Liver (tissue), 9 donors: Measurements from ENCODE around the gene VASH2. TPM values are rescaled to one million over a fixed set of nuclear protein-coding genes. Genes with fewer than 3 reads are reported as not detected.

ENCODE experiments used
- DNase-seq: peaks from one replicate; pipeline ENCODE4 v3.0.0-alpha.2; 2017; ENCODE audit warnings: low spot score
- H3K27ac ChIP-seq, 2 donors: one replicate each; pipeline ENCODE4 v1.7.0; 2013; ENCODE audit warnings: inconsistent platforms in 2 of 2, low read length in 2 of 2, control low read depth in 1 of 2, low read depth in 1 of 2, mild to moderate bottlenecking in 1 of 2
- H3K27me3 ChIP-seq, 4 donors: one replicate each; pipeline versions ENCODE4 v1.6.1 to v1.7.0; 2013; ENCODE audit warnings: low read length in 3 of 4, inconsistent platforms in 1 of 4, mild to moderate bottlenecking in 1 of 4, moderate library complexity in 1 of 4; ENCODE audit not compliant: control insufficient read depth in 4 of 4, insufficient read depth in 4 of 4
- H3K36me3 ChIP-seq, 4 donors: one replicate each; pipeline versions ENCODE4 v1.6.1 to v1.7.0; 2013; ENCODE audit warnings: low read length in 3 of 4, mild to moderate bottlenecking in 3 of 4, low read depth in 1 of 4, moderate library complexity in 1 of 4; ENCODE audit not compliant: control insufficient read depth in 4 of 4, insufficient read depth in 3 of 4
- H3K4me1 ChIP-seq, 4 donors: one replicate each; pipeline versions ENCODE4 v1.6.1 to v1.7.0; 2013; ENCODE audit warnings: low read length in 3 of 4, mild to moderate bottlenecking in 3 of 4, moderate library complexity in 1 of 4; ENCODE audit not compliant: control insufficient read depth in 4 of 4, insufficient read depth in 4 of 4
- H3K4me3 ChIP-seq, 3 donors: one replicate each; pipeline versions ENCODE4 v1.6.1 to v1.7.0; 2013; ENCODE audit warnings: low read length in 3 of 3, control low read depth in 1 of 3, low read depth in 1 of 3, mild to moderate bottlenecking in 1 of 3
- H3K9ac ChIP-seq, 2 donors: one replicate each; pipeline ENCODE4 v1.7.0; 2013; ENCODE audit warnings: low read length in 2 of 2, mild to moderate bottlenecking in 2 of 2, moderate library complexity in 2 of 2, control low read depth in 1 of 2, low read depth in 1 of 2
- H3K9me3 ChIP-seq, 4 donors: one replicate each; pipeline versions ENCODE4 v1.6.1 to v1.7.0; 2013; ENCODE audit warnings: low read length in 3 of 4; ENCODE audit not compliant: control insufficient read depth in 4 of 4
- EGR1 ChIP-seq, 2 donors: IDR thresholded peaks; 2 replicates each; pipeline ENCODE4 v1.6.1; 2016 to 2018; ENCODE audit warnings: antibody characterized with exemption in 2 of 2, low read depth in 2 of 2
- FOXA1 ChIP-seq: IDR thresholded peaks from 2 replicates; pipeline ENCODE4 v1.6.1; 2016; ENCODE audit warnings: antibody characterized with exemption
- FOXA2 ChIP-seq: IDR thresholded peaks from 2 replicates; pipeline ENCODE4 v1.6.1; 2016; ENCODE audit warnings: antibody characterized with exemption
- GABPA ChIP-seq, 2 donors: IDR thresholded peaks in 1 of 2; conservative IDR thresholded peaks in 1 of 2; 2 replicates each; pipeline ENCODE4 v1.6.1; 2016; ENCODE audit warnings: antibody characterized with exemption in 2 of 2, mild to moderate bottlenecking in 1 of 2, moderate library complexity in 1 of 2
- HNF4A ChIP-seq, 2 donors: conservative IDR thresholded peaks; 2 replicates each; pipeline ENCODE4 v1.6.1; 2016; ENCODE audit warnings: antibody characterized with exemption in 2 of 2, mild to moderate bottlenecking in 2 of 2
- HNF4G ChIP-seq: IDR thresholded peaks from 2 replicates; pipeline ENCODE4 v1.6.1; 2016; ENCODE audit warnings: antibody characterized with exemption
- JUND ChIP-seq, 2 donors: IDR thresholded peaks; 2 replicates each; pipeline ENCODE4 v1.6.1; 2016; ENCODE audit warnings: antibody characterized with exemption in 2 of 2
- MAX ChIP-seq: IDR thresholded peaks from 2 replicates; pipeline ENCODE4 v1.6.1; 2016; ENCODE audit warnings: antibody characterized with exemption
- NR2F2 ChIP-seq: IDR thresholded peaks from 2 replicates; pipeline ENCODE4 v1.6.1; 2016; ENCODE audit warnings: antibody characterized with exemption
- RAD21 ChIP-seq, 2 donors: IDR thresholded peaks; 2 replicates each; pipeline ENCODE4 v1.6.1; 2016; ENCODE audit warnings: antibody characterized with exemption in 2 of 2, mild to moderate bottlenecking in 2 of 2
- RXRA ChIP-seq, 2 donors: IDR thresholded peaks; 2 replicates each; pipeline ENCODE4 v1.6.1; 2017 to 2018; ENCODE audit warnings: antibody characterized with exemption in 2 of 2, mild to moderate bottlenecking in 1 of 2
- SP1 ChIP-seq: IDR thresholded peaks from 2 replicates; pipeline ENCODE4 v1.6.1; 2018; ENCODE audit warnings: antibody characterized with exemption, mild to moderate bottlenecking
- TAF1 ChIP-seq: conservative IDR thresholded peaks from 2 replicates; pipeline ENCODE4 v1.6.1; 2016; ENCODE audit warnings: antibody characterized with exemption, mild to moderate bottlenecking
- YY1 ChIP-seq: IDR thresholded peaks from 2 replicates; pipeline ENCODE4 v1.6.1; 2016; ENCODE audit warnings: antibody characterized with exemption, mild to moderate bottlenecking
- ZBTB33 ChIP-seq: IDR thresholded peaks from 2 replicates; pipeline ENCODE4 v1.6.1; 2016; ENCODE audit warnings: antibody characterized with exemption
- WGBS: extraction: QIAGEN DNeasy Blood & Tissue Kit; methylation state at CpG from one replicate; pipeline ENCODE4 v1.1.7; 2013; 5-methylcytosine and 5-hydroxymethylcytosine counted together
- polyA plus RNA-seq, 2 donors: library from polyadenylated mRNA; stranded (reverse) in 1 of 2; unstranded in 1 of 2; fragments of 200-250 nt in 1 of 2; fragments of >200 nt in 1 of 2; fragmentation: Nextera tagmentation in 1 of 2; extraction: Ambion mirVana in 1 of 2; gene quantifications; one replicate each; pipeline versions ENCODE4 v1.2.1 to v1.2.3, GENCODE V29; 2013 to 2015
- total RNA-seq, 2 donors: library from RNA; depleted of rRNA; stranded (reverse); fragments of >200 nt; gene quantifications; one replicate each; pipeline ENCODE4 v1.2.3, GENCODE V29; 2014
- TF ChIP-seq, protein P1 (sequence below): fragments of 150-350 bp; IDR thresholded peaks from 2 replicates; pipeline ENCODE4 v1.5.1; 2017; ENCODE audit warnings: improper control_type of control experiment, low read depth, low read length; ENCODE audit not compliant: missing input control
- TF ChIP-seq, protein P2 (sequence below): IDR thresholded peaks from 2 replicates; pipeline ENCODE4 v1.6.1; 2016; ENCODE audit warnings: antibody characterized with exemption, mild to moderate bottlenecking
- TF ChIP-seq, protein P3 (sequence below): IDR thresholded peaks from 2 replicates; pipeline ENCODE4 v1.6.1; 2016; ENCODE audit warnings: antibody characterized with exemption
- donor health status: healthy.
- donor health status: healthy.
- donor health status: healthy.
- donor health status: healthy.
- donor health status: healthy.

The VASH2 gene
- total and polyA plus RNA-seq, 4 donors, result 0.01 to 0.70 (median 0.23) TPM

GRCh38 chr1:212946872-212947271 lies 3.5 kb upstream of the VASH2 start:
- peaks cover 0 to 15% (median 0%) of the 10 kb centered on the region in 4 donors for H3K27me3 ChIP-seq
- DNase-seq, result no peak
- no peak overlapping the region for H3K4me3 ChIP-seq
- H3K36me3 ChIP-seq, result no peaks in the 10 kb centered on the region
- H3K9ac ChIP-seq, result no peak overlapping the region
- H3K27ac ChIP-seq, result no peak overlapping the region
- TF ChIP-seq FOXA2, result no peak
- TF ChIP-seq, protein P1, sequence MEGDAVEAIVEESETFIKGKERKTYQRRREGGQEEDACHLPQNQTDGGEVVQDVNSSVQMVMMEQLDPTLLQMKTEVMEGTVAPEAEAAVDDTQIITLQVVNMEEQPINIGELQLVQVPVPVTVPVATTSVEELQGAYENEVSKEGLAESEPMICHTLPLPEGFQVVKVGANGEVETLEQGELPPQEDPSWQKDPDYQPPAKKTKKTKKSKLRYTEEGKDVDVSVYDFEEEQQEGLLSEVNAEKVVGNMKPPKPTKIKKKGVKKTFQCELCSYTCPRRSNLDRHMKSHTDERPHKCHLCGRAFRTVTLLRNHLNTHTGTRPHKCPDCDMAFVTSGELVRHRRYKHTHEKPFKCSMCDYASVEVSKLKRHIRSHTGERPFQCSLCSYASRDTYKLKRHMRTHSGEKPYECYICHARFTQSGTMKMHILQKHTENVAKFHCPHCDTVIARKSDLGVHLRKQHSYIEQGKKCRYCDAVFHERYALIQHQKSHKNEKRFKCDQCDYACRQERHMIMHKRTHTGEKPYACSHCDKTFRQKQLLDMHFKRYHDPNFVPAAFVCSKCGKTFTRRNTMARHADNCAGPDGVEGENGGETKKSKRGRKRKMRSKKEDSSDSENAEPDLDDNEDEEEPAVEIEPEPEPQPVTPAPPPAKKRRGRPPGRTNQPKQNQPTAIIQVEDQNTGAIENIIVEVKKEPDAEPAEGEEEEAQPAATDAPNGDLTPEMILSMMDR, result no peak
- TF ChIP-seq JUND (IDR thresholded peaks at IDR 0.05), result no peak
- no peak for TF ChIP-seq NR2F2
- no peak for TF ChIP-seq TAF1
- no peaks in the 10 kb centered on the region for H3K9me3 ChIP-seq
- peaks cover 3 to 18% (median 9%) of the 10 kb centered on the region in 4 donors for H3K4me1 ChIP-seq

DNA sequence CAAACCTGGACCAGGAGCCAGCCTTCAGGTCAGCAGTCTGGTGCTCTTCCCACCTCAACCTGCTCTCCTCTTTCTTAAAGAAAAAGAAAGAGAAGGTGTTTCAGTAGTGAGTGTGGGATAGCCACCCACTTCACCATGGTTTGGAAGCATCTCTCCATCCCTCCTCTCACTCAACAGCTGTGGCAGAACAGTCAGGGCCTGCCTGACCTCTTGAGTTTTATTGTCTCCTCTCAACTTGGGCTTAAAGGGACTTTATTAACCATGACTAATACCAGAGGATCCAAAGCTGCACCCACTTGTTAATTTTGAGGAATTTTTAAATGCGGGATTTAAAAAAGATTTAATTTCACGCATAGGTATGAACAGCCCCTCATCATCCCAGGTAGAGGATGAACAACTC lies 570 bp upstream of the VASH2 start:
- WGBS, result 45% methylated on average over 2 of the region's 2 CpGs
- Histone ChIP-seq H3K9ac (no peak overlapping the region), H3K27me3 (peaks cover 0 to 15% (median 0%) of the 10 kb centered on the region in 4 donors)

More for the DNA sequence above, 570 bp upstream of the VASH2 start:
- H3K4me1 ChIP-seq, result peaks cover 3 to 18% (median 9%) of the 10 kb centered on the region in 4 donors
- no peak for DNase-seq
- no peaks in the 10 kb centered on the region for H3K36me3 ChIP-seq
- TF ChIP-seq HNF4G (no peak), JUND (IDR thresholded peaks at IDR 0.05) (no peak), RAD21 (IDR thresholded peaks at IDR 0.05) (no peak), YY1 (no peak), ZBTB33 (no peak), TAF1 (no peak), RXRA (IDR thresholded peaks at IDR 0.05) (no peak), FOXA1 (no peak), SP1 (no peak), GABPA (IDR thresholded peaks at IDR 0.05 in 1 of 2, conservative IDR thresholded peaks at IDR 0.05 in 1 of 2) (no peak), HNF4A (conservative IDR thresholded peaks at IDR 0.05) (no peak), EGR1 (IDR thresholded peaks at IDR 0.05; ENCODE audit: low read depth in 2 of 2) (no peak), FOXA2 (no peak), NR2F2 (no peak), MAX (no peak)
- TF ChIP-seq, protein P2, sequence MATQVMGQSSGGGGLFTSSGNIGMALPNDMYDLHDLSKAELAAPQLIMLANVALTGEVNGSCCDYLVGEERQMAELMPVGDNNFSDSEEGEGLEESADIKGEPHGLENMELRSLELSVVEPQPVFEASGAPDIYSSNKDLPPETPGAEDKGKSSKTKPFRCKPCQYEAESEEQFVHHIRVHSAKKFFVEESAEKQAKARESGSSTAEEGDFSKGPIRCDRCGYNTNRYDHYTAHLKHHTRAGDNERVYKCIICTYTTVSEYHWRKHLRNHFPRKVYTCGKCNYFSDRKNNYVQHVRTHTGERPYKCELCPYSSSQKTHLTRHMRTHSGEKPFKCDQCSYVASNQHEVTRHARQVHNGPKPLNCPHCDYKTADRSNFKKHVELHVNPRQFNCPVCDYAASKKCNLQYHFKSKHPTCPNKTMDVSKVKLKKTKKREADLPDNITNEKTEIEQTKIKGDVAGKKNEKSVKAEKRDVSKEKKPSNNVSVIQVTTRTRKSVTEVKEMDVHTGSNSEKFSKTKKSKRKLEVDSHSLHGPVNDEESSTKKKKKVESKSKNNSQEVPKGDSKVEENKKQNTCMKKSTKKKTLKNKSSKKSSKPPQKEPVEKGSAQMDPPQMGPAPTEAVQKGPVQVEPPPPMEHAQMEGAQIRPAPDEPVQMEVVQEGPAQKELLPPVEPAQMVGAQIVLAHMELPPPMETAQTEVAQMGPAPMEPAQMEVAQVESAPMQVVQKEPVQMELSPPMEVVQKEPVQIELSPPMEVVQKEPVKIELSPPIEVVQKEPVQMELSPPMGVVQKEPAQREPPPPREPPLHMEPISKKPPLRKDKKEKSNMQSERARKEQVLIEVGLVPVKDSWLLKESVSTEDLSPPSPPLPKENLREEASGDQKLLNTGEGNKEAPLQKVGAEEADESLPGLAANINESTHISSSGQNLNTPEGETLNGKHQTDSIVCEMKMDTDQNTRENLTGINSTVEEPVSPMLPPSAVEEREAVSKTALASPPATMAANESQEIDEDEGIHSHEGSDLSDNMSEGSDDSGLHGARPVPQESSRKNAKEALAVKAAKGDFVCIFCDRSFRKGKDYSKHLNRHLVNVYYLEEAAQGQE, result no peak
- TF ChIP-seq, protein P1, result no peak
- TF ChIP-seq, protein P3, sequence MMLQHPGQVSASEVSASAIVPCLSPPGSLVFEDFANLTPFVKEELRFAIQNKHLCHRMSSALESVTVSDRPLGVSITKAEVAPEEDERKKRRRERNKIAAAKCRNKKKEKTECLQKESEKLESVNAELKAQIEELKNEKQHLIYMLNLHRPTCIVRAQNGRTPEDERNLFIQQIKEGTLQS, result no peak
- peak overlapping the region in 1 of 3 donors; percentile 48 for H3K4me3 ChIP-seq
- no peaks in the 10 kb centered on the region for H3K9me3 ChIP-seq
- H3K27ac ChIP-seq, result no peak overlapping the region
